Stimulated activated CD8-positive, alpha-beta memory T cell treated with anti-CD3 and anti-CD28 coated beads, Interleukin-15, amount 100 ng/mL, for 4 hours (primary cell): ENCODE results near the gene CENPW.

ENCODE experiments used
- DNase-seq, 2 donors: peaks; one replicate each; pipeline ENCODE4 v3.0.0-alpha.2; 2020; ENCODE audit warnings: low read depth in 2 of 2

Gene CENPW

GRCh38 chr6:126373344-126373743, 33.4 kb downstream of the CENPW start:
- no peak for DNase-seq

DNA sequence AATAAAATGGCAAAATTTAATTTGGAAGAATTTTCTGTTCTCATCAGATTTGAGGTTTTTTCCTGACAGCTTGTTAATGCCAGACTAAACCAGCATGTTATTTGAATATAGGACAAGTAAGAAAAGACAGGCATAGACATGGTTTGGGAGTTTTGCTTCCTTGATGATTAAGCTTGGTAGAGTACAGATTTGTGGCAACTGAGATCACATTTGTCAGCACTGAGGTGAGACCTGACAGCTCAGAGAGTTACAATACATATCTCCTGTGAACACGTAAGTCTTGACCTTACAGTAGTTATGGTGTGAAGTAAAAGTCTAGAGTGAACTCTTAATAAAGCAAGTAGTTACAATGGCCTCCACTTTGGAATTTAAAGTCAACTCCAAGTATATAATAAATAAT, 34.5 kb downstream of the CENPW start:
- DNase-seq: no peak

- no peak for DNase-seq
Measured at GRCh38 chr6:126376682-126377081, 36.8 kb downstream of the CENPW start.

GRCh38 chr6:126377594-126378153, 37.8 kb downstream of the CENPW start:
- DNase-seq: no peak

DNA sequence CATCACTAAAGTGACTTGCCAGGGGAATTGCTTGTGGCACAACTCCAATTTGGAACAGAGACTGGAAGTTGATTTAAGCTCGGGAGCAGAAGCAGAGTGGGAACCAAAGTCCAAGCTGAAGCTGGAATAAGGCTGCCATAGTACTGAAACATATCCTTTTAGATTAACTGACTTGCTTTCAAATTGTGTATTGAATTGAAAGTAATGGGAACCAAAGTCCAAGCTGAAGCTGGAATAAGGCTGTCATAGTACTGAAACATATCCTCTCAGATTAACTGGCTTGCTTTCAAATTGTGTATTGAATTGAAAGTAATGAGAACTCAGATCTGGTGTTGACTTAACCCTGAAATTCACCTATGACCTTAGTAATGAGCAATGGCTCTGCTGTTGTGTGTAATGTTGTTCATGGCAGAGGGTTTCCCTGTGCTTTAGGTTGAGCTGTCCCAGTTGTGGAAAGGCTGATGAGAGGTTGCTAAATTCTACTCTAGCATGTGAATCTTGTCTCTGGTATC, 40.2 kb downstream of the CENPW start:
- DNase-seq: no peak

DNA sequence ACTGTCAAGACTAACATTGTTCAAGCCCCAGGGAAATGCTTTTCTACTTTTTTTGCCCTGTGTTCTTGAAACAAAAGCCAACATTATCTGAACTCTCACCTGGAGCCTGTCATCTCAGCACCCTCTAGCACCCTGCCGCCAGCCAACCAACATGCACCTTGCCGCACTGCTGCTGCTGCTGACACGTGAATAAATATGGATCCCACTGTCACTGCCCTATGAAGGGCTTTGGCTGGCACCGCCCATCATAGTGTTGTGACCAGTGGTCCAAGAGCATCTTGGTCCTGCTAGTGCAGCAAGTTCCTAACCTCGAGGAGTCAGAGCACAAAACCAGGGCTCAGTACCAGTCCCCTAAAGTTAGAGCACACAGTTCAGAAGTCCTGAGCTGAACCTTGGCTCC, 41.6 kb downstream of the CENPW start:
- no peak for DNase-seq

GRCh38 chr6:126383203-126383602, 43.3 kb downstream of the CENPW start:
- no peak for DNase-seq

DNA sequence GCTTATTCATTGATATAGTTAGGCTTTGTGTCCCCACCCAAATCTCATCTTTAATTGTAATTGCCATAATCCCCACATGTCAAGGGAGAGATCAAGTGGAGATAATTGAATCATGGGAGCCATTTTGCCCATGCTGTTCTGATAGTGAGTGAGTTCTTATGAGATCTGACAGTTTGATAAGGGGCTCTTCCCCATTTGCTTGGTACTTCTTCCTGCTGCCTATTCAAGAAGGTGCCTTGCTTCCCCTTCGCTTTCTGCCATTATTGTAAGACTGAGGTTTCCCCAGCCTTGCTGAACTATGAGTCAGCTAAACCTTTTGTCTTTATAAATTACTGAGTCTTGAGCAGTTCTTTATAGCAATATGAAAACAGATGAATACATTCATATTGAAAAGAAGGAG, 45.6 kb downstream of the CENPW start:
- no peak for DNase-seq

DNA sequence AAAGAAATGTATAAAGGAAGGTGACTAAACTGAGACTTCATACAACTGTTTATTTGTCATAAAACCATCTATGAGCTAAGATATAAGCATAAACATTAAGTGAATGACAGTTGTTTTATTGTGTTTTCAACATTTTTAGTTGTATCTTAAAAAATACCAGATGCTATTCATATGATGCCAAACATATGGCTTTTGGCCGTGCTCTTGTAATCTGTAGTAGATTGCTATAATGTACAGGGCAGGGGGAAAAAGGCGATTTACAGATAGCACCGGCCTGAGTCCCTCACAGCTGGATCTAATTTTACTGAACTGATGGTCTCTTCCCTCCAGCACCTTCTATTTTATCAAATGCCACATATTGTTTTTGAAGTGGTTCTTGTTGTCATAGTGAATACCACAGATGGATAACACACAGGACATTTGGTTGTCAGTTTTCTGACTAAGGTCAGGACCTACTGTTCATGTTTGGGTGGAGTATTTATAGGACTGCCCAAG, 48.2 kb downstream of the CENPW start:
- no peak for DNase-seq

DNA sequence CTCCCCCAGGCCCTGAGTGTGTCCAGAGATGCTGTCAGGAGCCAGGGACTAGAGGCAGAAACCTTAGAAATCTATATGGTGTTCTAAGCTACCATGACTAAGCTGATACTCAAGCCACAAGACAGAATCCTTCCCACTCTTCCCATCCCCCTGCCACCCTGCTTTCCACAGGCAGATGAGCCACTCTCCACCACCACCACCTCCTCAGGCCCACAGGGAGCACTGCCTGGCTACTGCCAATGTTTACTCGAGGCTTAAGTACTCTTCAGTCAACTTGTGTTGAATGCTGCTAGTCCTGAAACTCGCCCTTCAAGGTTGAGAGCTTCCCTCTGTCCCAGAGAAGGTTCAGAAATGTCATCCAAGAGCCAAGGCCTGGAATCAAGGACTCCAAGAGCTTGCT, 56.2 kb downstream of the CENPW start:
- no peak for DNase-seq
